Right atrium auricular region (tissue), 2 donors: ENCODE data around the gene KLHL17. TPM values are rescaled to one million over a fixed set of nuclear protein-coding genes. Genes with fewer than 3 reads are reported as not detected.

Experiments used
- DNase-seq: peaks from one replicate; pipeline ENCODE4 v3.0.0-alpha.2; 2019; ENCODE audit warnings: low spot score
- H3K27ac ChIP-seq, 2 donors: fragments of 200-600 bp; sonication (generic); 1 replicate in 1 of 2; 2 replicates in 1 of 2; pipeline ENCODE4 v1.5.1; 2016 to 2019
- H3K27me3 ChIP-seq, 2 donors: fragments of 200-600 bp; sonication (generic); one replicate each; pipeline versions ENCODE4 v1.5.1 to v1.6.0; 2017 to 2019
- H3K36me3 ChIP-seq: fragments of 200-600 bp; sonication (generic); one replicate; pipeline ENCODE4 v1.5.1; 2016
- H3K4me1 ChIP-seq, 2 donors: fragments of 200-600 bp; sonication (generic); one replicate each; pipeline versions ENCODE4 v1.5.1 to v1.6.0; 2017 to 2019
- H3K4me3 ChIP-seq, 2 donors: fragments of 200-600 bp; sonication (generic); 1 replicate in 1 of 2; 2 replicates in 1 of 2; pipeline ENCODE4 v1.5.1; 2017 to 2019; ENCODE audit warnings: mild to moderate bottlenecking in 1 of 2, moderate library complexity in 1 of 2
- H3K9me3 ChIP-seq, 2 donors: fragments of 200-600 bp; sonication (generic); one replicate each; pipeline ENCODE4 v1.5.1; 2019
- total RNA-seq, 2 donors: library from RNA; depleted of rRNA; stranded (reverse); fragments of >200 nt; gene quantifications; one replicate each; pipeline ENCODE4 v1.1.0, GENCODE V29; 2016
- TF ChIP-seq, protein P1 (sequence below), 2 donors: fragments of 200-600 bp; sonication (generic); IDR thresholded peaks; one replicate each; pipeline ENCODE4 v1.5.1; 2019; ENCODE audit warnings: antibody characterized with exemption in 2 of 2

KLHL17 gene
- total RNA-seq, 2 donors from 2014 or later = 2.4 to 2.9 TPM

DNA sequence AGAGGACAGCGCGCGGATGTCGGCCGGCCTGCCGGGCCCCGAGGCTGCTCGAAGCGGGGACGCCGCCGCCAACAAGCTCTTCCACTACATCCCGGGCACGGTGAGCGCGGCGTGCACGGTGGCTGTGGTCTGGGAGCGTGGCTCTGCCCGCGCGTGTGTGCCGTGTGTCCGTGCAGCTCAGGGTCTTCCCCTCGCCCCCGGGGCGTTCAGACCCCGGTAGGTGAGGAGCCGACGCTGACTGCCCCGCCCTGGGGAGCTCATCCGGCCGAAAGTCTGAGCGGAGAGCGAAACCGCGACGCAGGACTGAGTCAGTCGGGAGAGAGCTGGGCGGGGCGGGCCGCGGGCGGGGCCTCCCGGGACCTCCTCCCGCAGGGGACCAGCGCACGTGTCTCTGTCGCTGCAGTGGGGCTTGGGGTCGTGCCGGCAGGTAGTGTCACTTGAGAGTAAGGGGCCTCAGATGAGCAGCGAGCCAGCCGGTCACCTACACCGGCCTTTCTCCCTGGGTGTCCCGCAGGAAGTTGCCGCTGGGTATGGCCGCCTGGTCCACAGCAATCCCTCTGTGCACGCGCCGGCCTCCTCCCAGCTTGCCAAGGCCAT, 6.4 kb downstream of the KLHL17 start:
- H3K4me3 ChIP-seq = peak overlapping the region; percentile 57 to 59
- TF ChIP-seq, protein P1, sequence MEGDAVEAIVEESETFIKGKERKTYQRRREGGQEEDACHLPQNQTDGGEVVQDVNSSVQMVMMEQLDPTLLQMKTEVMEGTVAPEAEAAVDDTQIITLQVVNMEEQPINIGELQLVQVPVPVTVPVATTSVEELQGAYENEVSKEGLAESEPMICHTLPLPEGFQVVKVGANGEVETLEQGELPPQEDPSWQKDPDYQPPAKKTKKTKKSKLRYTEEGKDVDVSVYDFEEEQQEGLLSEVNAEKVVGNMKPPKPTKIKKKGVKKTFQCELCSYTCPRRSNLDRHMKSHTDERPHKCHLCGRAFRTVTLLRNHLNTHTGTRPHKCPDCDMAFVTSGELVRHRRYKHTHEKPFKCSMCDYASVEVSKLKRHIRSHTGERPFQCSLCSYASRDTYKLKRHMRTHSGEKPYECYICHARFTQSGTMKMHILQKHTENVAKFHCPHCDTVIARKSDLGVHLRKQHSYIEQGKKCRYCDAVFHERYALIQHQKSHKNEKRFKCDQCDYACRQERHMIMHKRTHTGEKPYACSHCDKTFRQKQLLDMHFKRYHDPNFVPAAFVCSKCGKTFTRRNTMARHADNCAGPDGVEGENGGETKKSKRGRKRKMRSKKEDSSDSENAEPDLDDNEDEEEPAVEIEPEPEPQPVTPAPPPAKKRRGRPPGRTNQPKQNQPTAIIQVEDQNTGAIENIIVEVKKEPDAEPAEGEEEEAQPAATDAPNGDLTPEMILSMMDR (IDR thresholded peaks at IDR 0.05) = no peak
- H3K27ac ChIP-seq = peak overlapping the region; percentile 34 to 58

DNA sequence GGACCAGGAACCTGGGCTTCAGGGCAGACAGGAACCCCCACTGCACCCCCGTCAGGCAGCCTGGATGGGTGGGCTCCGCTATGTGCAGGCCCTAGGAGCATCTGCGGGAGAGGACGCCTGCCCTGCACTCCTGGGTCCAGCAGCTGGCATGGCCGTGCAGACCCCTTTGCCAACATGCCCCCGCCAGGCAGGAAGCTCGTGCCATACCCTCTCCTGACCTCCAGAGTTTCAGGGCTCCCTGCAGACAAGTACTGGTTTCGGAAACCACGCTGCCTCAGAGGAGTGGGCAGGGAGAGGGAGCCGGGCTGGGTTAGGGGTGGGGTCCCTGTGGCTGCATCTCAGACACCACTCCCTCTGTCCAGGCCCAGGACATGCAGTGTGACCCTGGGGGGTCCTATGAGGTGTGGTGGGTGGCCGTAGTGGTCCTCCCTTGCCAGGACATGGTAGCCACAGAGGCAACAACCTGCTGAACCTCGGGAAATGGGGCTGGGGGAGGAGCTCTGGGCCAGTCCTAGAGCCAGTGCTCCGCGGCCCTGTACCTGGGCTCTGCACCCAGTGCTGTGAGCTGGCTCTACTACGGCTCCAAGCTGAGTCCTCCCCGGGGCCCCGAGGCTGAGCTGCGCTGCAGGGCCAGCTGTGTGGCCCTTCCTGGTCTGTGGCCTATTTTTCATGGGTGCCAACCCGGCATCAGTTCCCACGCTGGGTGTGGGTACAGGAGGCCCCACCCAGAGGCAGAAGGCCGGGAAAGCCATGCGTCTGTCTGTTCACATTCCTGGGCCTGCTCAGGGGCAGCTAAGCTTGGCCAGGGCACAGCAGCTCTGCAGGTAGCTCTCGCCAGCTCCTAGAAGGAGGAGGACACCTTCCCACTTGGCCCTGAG, 7.3 kb downstream of the KLHL17 start:
- no peaks in the 10 kb centered on the region for H3K36me3 ChIP-seq
- H3K27me3 ChIP-seq = peaks cover 4 to 14% of the 10 kb centered on the region in 2 donors
- TF ChIP-seq, protein P1 (IDR thresholded peaks at IDR 0.05) = no peak
- H3K4me1 ChIP-seq = peaks cover 0 to 19% of the 10 kb centered on the region in 2 donors
- no peak for DNase-seq
- no peak overlapping the region for H3K27ac ChIP-seq
- no peak overlapping the region for H3K4me3 ChIP-seq
- no peaks in the 10 kb centered on the region for H3K9me3 ChIP-seq

More for the DNA sequence above, 6.4 kb downstream of the KLHL17 start:
- peaks cover 0 to 19% of the 10 kb centered on the region in 2 donors for H3K4me1 ChIP-seq
- H3K9me3 ChIP-seq = no peaks in the 10 kb centered on the region
- H3K27me3 ChIP-seq = peaks cover 4 to 14% of the 10 kb centered on the region in 2 donors
- DNase-seq = peak; percentile 77
- H3K36me3 ChIP-seq = no peaks in the 10 kb centered on the region

DNA sequence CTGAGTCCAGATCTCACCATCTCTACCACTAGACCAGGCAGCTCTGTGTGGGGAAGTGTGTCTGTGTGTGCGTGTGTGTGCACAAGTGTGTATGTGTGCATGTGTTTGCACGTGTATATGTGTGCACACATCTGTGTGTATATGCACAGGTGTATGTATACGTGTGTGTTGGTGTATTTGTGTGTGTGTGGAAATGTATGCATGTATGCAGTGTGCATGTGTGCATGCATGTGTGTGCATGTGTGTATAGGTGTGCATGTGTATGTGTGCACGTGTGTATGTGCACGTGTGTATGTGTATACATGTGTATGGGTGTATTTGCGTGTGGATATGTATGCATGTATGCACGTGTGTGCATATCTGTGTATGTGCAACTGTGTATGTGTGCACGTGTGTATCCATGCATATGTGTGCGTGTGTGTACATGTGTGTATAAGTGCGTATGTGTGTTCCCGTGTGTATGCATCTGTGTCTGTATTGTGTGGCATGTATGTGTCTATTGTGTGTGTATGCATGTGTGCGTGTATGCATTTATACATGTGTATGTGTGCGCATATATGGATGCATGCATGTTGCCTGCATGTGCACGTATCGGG, 9.0 kb downstream of the KLHL17 start:
- peaks cover 0 to 19% of the 10 kb centered on the region in 2 donors for H3K4me1 ChIP-seq
- H3K4me3 ChIP-seq = no peak overlapping the region
- TF ChIP-seq, protein P1 (IDR thresholded peaks at IDR 0.05) = no peak
- peaks cover 4 to 14% of the 10 kb centered on the region in 2 donors for H3K27me3 ChIP-seq
- no peaks in the 10 kb centered on the region for H3K9me3 ChIP-seq
- no peak for DNase-seq
- H3K27ac ChIP-seq = no peak overlapping the region
- H3K36me3 ChIP-seq = no peaks in the 10 kb centered on the region

DNA sequence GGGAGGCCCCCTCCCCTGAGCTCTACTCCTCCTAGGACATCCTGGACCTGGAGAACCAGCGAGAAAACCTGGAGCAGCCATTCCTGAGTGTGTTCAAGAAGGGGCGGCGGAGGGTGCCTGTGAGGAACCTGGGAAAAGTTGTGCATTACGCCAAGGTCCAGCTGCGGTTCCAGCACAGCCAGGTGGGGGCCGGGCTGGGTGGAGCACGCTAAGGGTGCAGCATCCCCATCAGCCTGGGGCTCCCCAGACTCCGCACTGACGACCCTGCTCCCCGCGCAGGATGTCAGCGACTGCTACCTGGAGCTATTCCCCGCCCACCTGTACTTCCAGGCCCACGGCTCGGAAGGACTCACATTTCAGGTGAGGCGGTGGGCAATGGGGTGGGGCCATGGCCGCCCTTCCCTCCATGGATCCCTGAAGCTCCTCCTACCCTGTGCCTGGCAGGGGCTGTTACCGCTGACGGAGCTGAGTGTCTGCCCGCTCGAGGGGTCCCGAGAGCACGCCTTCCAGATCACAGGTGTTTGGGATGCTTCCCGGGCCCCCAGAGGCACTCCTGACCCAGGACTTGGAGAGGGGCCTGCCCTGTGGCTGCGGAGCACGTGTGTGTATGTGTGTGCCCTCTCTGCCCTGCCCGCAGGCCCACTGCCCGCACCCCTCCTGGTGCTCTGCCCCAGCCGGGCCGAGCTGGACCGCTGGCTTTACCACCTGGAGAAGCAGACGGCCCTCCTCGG, 10.0 kb downstream of the KLHL17 start:
- peaks cover 4 to 14% of the 10 kb centered on the region in 2 donors for H3K27me3 ChIP-seq
- H3K9me3 ChIP-seq = no peaks in the 10 kb centered on the region
- DNase-seq = no peak
- H3K4me1 ChIP-seq = peaks cover 0 to 19% of the 10 kb centered on the region in 2 donors
- TF ChIP-seq, protein P1 (IDR thresholded peaks at IDR 0.05) = no peak
- H3K4me3 ChIP-seq = no peak overlapping the region
- H3K27ac ChIP-seq = no peak overlapping the region
- no peaks in the 10 kb centered on the region for H3K36me3 ChIP-seq

DNA sequence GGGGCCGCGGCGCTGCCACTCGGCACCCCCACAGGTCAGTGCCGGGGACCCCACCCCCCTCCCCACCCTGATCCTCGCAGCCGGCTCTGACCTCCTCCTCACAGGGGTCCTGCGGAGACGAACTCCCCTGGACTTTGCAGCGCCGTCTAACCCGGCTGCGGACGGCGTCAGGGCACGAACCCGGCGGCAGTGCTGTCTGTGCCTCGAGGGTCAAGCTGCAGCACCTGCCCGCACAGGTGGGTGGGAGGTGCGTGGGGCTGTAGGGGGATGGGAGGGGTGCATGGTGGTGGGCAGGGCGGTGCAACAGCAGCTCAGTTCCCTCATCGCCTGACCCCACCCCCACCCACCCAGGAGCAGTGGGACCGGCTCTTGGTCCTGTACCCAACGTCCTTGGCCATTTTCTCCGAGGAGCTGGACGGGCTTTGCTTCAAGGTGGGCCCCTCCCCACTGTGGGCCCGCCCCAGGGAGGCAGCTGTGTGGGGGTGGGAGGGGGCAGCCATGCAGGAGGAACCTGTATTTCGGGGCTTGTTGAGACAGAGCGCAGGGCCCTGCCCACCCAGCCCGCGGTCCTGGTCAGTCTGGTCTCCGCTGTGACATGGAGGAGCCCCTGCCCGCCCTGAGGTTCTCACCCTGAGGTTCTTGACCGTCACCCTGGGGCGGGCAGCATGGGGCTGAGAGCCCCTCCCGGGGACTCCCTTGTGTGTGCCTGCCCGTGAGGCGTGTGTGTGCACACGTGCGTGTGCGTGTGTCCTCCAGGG, 10.8 kb downstream of the KLHL17 start:
- H3K27me3 ChIP-seq = peaks cover 4 to 14% of the 10 kb centered on the region in 2 donors
- H3K4me3 ChIP-seq = no peak overlapping the region
- no peaks in the 10 kb centered on the region for H3K36me3 ChIP-seq
- H3K4me1 ChIP-seq = peaks cover 0 to 20% of the 10 kb centered on the region in 2 donors
- no peak overlapping the region for H3K27ac ChIP-seq
- DNase-seq = no peak
- TF ChIP-seq, protein P1 (IDR thresholded peaks at IDR 0.05) = no peak
- no peaks in the 10 kb centered on the region for H3K9me3 ChIP-seq
